ENCODE results near the gene CRAMP1.

CRAMP1 gene

DNA sequence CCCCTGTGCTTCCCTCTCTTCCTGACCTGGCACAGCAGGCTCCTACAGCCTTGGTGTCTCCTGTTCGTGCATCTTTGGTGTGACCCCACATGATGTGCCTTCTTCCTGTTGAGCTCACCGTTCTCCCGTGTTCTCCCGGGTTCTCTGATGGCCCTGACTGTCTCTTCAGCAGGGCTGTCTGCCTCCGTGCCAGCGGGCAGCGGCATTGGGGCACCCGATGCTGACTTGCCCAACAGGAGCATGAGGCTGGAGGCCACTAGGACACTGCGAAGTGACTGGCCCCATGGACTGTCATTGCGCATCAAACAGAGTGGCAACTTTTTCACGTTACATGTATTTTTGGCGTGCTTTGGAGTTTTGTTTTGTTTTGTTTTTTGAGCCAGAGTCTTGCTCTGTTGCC lies 22.4 kb downstream of the CRAMP1 start:
- no peak for FAIRE-seq

DNA sequence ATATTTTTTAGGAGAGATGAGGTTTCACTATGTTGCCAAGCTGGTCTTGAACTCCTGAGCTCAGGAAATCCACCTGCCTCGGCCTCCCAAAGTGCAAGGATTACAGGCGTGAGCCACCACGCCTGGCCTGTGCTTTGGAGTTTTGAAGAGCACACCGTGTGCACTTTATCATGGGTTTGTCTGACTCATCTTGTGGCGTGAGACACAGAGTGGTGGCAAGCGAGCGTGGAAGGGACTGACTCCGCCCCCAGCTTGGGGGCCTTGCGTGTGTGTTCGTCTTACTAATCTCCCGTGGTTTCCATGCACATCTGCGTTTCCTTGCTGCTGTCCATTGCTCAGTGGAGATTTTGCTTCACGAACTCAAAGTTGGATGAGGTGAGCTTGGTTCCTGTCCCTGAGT lies 22.9 kb downstream of the CRAMP1 start:
- no peak for FAIRE-seq

DNA sequence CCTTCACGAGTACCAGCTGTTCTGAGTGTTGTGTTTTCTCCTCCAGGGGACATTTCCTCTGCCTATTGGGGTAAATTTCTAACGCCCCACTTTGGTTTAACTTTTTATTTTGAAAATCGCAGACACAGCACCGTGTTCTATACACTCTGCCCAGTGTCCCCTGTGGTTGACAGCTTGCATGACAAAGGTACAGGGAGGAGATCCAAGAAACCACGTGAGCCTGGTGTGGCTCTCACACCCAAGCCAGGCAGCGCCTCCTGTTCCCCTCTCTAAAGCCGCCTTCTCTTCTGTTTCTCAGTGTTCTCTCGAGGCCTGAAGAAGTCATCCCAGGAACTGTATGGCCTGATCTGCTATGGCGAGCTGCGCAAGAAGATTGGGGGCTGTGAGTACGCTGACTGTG lies 25.4 kb downstream of the CRAMP1 start:
- FAIRE-seq = no peak

DNA sequence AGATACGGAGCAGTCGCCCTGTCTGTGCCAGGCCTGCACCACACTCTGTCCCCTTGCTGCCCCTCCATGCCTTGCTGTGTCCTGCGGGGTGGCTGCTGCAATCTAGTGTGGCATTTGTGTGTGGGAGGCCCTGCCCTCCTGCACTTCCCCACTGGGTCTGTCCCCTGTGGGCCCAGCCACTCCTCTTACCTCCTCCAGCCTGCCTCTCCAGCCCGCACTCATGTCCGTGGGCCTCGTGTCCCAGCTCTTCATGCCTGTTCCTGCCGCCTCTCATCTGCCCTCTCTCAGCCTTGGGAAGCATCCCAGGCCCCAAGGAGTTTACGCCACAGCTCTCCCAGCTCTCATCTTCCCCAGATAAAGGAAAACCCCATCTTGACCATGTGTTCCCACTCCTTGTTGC lies 26.6 kb downstream of the CRAMP1 start:
- FAIRE-seq = no peak

DNA sequence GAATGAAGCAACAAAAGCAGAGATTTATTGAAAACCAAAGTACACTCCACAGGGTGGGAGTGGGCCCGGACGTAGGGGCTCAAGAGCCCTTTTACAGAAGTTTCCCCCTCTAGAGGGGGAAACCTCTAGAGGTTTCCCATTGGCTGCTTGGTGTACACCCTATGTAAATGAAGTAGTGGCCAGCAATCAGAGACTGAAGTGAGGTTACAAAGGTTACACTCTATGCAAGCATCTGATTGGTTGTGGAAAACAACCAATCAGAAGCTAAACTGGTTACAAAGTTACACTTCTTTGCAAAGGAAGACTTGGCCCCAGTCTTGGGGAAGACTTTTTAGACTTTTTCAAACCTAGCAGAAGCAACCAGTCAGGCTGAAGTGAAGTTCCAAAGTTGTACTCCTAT lies 27.1 kb downstream of the CRAMP1 start:
- FAIRE-seq = no peak

DNA sequence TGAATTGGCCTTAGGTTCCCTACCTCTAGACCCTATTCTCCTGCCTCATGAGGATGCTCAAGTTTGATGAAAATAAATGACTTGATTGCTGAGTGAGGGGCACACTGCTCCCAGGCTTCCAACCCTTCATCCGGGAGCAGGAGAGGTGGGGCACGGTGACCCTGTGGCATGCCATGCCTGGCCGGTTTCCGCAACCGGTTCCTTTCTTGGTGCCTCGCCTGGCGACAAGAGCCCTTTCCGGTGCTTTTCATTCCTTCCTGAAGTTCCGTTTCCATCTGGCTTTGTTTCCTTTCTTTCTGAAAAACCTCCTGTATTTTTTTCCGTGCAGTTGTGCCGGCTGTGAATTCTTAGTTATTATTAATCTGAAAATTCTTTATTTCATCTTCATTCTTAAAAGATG lies 27.7 kb downstream of the CRAMP1 start:
- FAIRE-seq = no peak

DNA sequence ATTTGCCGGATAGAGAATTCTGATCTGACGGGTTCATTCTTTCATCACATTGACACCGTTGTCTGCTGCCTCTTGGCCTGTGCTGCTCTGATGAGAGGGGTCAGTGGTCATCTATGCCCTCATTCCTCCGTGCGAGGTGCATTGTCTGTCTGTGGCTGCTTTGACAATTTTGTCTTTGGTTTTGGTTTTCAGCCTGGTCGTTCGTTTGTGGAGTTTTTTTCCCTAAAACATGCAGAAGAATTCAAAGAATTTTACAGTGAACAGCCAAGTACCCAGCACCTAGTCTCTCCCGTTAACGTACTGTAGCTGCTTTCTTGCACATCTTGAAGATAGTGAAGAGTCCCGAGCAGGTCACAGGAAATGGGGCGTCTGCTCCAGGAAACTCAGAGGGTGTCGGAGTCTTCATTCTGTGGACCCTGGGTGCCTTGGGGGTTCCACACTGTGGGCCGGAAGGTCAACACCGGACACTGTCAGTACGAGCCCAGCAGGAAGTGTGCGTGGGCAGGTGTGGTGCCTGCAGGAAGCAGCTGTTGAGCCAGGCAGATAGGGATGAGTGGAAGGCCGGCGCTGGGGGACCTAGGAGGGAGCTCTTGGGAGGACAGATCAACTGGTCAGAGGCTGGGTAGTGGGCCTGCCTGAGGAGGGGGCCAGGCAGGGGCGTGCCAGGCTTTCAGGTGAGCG lies 28.2 kb downstream of the CRAMP1 start:
- no peak for FAIRE-seq

DNA sequence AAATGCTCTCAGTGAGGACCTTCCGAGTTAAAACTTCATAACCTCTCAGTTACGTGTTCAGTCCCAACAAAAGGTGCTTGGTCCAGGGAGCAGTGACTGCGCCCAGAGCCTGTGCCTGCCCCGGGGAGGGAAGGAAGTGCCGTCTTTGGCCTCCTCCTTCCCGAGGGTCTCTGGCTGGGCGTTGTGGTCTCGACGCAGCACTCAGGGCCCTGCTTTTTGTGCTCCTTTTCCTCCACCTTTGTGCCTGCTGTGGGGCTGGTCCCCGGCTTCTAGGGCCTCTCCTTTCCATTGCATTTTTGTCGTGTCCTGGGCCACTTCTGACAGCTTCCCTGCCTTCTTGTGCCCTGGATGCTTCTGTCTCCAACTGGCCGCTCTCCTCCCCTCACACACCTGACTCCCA lies 29.1 kb downstream of the CRAMP1 start:
- FAIRE-seq = no peak

DNA sequence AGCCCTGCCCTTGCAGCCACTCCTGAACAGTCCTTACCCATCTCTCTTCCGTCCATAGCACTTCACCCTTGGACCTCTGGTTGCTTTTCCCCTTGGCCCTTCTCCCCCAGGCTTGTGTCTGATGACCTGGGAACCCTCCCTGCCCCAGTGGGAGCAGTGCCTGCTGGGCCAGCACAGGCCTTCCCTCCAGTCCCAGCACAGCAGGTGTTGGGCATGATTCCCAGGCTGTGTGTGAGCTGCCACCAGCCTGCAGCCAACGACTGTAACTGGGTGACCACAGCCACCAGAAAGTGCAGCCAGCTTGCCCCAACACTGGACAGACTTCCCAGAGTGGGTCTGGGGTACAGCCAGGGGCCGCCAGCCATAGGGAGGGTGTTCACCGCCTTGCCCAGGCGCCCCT lies 30.0 kb downstream of the CRAMP1 start:
- no peak for FAIRE-seq

DNA sequence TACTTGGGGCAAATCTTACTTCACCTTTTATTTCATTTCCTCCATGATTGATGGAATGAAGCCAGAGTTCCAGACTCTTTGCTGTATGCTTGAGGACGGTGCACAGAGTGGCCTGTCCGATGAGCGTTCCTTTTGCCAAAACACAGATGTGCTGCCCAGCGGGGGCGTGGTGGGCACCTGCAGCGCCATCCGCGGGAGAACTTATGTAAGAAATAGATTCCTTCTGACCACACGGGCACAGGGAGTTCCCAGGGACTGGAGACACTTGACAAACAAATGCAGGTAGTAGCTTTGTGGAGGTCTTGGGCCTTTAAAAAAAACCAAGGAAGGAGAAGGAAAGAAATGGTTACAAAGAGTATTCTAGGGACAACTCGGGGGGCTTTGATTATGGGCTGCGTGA lies 30.6 kb downstream of the CRAMP1 start:
- no peak for FAIRE-seq

DNA sequence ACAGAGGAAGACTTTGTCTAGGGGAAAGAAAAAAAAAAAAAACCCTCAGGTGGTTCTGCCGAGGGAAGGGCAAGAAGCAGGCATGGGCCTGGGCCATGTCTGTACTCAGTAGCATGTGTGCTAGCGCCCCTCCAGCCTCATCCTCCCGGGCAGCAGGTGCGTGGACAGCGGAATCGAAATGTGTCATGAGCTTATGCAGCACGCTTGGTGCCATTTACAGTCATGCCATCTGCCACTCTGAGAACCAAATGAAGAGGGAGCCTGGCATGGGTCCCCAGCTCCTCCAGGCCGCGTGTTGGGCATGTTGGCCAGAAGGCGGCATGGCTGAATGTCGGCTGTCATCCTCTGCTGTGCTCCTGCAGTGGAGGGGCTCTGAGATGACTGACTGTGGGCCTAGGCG lies 31.4 kb downstream of the CRAMP1 start:
- FAIRE-seq = no peak

DNA sequence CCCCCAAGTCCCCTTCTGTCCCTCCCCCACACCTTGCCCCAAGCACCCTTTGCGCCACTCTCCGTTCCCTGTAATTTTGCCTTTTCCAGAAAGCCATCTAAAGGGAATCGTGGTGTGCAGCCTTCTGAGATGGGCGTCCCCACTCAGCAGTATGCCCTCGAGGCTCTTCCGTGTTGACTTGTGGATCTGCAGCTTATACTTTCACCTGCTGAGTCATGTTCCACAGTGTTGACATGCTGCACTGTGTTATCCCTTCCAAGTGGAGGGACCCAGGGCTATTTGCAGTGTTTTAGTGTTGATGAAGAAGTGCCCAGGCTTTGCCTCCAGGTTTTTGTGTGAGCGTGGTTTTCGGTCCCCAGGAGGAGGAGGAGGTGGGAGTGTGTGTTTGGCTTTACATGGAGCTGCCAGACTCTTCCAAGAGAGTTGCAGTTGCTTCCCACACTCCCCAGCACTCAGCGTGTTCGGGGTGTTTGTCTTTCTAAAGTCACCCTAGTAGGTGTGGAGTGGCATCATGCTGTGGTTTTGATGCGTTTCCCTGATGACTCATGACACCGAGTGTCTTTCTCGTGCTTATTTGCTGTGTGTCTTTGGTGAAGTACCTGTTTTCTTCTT lies 33.9 kb downstream of the CRAMP1 start:
- FAIRE-seq = no peak

DNA sequence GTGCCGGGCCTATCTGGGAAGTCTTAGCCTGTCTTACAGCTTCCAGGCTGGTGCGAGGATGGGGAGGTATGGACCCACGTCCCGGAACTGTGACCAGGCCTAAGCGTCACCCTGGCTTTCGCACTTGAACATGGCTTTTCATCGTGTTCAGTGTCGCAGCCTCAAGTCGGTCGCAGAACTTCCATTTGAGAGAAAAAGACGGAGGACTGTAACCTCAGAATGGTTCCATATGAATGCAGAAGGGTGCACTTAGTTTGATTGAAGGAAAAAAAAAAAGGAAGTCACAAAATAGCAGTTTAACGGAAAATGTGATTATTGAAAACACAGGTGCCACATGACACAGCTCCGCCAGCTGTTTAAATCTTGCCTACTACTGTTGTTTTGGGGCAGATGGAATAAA lies 35.7 kb downstream of the CRAMP1 start:
- no peak for FAIRE-seq

DNA sequence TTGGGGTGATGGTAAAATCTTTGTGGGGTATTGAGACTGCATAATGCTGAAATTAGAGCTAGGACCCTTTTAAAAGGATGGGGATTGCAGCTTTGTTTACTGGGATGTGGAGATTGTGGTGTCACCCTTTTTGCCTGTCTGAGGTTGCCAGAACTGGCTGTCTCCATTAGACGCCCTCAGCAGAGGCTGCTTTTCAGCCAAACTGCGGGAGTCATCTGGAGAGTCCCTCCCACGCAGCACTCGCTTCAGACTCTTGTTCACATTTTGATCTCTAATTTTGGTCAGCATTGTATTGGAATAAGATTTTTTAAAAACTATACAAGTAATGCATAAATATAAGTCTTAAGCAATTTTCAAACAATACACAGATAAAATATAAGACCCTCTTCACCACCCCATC lies 38.0 kb downstream of the CRAMP1 start:
- no peak for FAIRE-seq

DNA sequence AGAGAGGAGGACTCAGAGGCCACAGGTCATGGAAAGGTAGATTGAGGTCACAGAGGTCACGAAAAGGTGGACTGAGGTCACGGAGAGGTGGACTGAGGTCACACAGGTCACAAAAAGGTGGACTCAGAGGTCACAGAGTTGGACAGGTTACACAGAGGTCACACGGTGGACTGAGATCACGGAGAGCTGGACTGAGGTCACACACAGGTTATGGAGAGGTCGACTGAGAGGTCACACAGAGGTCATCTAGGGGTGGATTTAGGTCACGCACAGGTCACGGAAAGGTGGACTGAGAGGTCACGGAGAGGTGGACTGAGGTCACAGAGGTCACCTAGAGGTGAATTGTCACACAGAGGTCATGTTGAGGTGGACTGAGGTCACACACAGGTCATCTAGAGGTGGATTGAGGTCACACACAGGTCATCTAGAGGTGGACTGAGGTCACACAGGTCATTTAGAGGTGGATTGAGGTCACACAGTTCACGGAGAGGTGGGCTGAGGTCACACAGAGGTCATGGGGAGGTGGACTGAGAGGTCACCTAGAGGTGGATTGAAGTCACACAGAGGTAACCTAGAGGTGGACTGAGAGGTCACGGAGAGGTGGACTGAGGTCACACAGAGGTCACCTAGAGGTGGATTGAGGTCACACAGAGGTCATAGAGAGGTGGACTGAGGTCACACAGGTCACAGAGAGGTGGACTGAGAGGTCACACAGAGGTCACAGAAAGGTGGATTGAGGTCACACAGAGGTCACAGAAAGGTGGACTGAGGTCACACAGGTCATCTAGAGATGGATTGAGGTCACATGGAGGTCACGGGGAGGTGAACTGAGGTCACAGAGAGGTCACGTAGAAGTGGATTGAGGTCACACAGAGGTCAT lies 39.2 kb downstream of the CRAMP1 start:
- no peak for FAIRE-seq

DNA sequence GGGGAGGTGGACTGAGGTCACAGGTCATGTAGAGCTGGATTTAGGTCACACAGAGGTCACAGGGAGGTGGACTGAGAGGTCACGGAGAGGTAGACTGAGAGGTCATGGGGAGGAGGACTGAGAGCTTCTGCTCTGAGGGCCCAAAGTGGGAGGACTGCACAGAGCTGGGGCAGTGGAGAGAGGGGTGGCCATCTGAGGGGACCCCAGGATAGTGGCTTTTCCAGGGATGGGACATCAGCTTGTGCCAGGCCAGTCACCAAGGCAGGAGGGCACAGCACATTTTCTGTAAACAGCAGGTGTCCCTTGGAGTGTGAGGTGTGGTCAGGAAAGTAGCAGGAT lies 39.8 kb downstream of the CRAMP1 start:
- FAIRE-seq = no peak

DNA sequence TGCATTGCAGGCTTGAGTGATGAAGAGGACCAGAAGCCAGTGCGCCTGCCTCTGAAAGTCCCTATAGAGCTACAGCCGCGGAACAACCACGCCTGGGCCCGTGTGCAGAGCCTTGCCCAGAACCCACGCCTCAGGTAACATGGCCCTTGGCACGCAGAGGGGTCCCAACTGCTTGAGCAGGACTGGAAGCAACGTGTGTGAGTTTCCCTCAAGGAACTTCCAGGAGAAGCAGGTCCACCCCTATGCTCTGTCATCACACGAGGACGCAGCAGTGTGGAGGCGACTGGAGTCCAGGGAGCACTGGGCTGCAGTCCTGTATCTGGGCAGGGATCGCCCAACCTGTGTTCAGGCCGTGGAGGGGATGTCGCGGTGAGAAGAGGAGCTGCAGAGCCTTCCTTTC lies 40.9 kb downstream of the CRAMP1 start:
- FAIRE-seq = no peak

DNA sequence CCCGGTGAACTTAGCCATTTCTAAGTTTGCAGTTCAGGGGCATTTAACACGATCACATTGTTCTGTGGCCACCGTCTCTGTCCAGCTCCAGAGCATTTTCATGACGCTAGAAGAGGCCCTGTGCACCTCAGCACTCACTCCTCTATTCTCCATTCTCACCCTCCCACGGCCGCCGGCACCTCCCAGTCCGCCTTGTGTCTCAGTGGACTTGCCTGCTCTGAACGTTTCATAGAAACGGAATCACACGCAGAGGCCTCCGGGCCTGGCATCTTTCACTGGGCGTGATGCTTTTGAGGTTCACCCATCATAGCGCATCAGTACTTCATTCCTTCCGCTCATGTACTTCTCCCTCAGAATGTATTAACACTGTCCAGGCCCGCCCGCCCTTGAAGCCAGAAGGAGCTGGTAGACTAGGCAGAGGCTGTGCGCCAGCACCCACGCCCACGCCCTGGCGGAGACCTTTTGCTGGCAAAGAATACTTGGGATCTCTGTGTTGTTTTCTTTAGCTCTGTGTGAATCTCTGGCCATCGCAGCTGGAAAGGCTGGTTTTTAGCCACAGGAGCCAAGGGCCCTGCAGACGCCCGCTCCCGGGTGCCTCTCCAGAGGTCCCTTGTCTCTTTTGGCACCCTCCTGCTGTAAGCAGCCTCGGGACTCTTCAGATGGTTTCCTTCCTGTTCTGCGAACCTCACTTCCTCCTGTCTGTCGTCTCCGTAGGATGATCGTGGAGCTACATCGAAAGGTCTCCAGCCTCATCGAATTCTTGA lies 42.5 kb downstream of the CRAMP1 start:
- FAIRE-seq = no peak

DNA sequence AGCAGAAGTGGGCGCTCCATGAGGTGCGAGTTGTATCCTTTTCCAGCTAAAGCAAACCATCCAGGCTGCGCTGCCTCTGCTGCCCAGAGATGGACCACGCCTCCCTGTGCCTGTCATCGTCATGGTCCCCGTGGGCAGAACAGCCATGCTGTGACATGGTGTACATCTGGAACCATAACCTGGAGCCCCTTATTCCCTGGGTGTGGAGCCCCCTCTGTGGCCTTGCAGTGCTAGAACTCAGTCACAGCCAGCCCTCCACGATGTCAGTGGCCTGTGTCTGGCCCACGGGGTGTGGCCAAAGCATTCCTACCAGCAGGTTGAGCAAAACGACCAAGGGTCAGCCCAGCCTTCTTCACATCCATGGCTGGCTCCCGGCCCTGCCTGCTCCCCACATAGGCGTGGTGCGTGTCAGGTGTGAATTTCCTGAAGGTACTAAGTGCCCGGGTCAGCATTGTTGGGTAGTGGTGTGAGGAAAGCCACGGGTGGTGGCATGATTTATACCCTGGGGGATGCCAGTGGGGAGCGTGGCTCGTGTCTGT lies 43.2 kb downstream of the CRAMP1 start:
- no peak for FAIRE-seq

DNA sequence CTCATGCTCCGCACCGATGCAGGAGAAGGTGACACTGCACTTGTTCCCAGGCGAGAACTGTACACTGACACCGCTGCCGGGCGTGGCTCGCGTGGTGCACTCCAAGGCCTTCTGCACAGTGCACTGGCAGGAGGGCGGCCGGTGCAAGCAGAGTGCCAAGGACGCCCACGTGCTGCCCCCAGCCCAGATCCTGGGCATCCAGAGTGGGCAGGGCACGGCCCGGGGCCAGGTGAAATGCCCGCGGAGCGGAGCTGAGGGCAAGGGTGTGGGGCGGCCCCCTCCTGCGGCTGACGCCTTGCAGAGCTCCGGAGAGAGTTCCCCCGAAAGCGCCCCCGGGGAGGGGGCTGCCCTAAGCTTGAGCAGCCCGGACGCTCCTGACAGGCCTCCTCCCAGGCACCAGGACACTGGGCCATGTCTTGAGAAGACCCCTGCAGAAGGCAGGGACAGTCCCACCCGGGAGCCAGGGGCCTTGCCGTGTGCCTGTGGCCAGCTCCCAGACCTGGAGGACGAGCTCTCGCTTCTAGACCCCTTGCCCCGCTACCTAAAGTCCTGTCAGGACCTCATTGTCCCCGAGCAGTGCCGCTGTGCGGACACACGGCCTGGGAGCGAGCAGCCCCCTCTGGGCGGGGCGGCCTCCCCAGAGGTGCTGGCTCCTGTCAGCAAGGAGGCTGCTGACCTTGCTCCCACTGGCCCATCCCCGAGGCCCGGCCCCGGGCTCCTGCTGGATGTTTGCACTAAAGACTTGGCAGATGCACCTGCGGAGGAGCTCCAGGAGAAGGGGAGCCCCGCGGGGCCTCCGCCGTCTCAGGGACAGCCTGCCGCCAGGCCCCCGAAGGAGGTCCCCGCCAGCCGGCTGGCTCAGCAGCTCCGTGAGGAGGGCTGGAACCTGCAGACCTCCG lies 44.0 kb downstream of the CRAMP1 start:
- FAIRE-seq = no peak

DNA sequence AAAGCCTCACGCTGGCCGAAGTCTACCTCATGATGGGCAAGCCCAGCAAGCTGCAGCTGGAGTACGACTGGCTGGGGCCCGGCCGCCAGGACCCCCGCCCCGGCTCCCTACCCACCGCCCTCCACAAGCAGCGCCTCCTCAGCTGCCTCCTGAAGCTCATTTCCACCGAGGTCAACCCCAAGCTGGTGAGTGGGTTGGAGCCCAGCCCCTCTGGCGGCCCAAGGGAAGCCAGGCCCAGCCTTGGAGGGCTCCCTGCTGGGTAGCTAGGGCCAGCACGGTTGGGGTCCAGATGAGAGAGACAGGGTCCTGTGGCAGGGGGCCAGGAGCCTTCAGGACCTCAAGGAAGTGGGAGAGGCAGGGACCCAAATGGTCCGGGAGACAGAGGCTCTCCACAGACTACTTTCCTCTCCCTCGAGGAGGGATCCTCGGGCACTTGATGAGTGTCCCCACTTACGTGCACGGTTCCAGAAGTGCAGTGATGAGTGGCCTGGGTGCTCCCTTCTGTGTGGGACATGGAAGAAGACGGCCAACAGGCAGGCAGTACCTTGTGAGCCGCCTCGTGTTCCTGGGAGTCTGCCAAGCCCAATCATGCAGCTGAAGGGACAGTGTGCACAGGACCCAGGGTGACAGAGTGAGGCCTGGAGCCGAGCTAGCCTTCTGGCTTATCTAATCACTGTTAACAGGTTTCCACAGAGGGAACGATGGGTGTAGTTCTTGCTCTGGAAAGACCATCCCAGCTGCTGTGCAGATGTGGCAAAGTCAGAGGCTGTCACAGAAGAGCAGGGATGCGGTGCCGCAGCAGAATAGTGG lies 44.9 kb downstream of the CRAMP1 start:
- FAIRE-seq = no peak
